ENCODE data around the gene KCNT2. TPM values are rescaled to one million over a fixed set of nuclear protein-coding genes. Genes with fewer than 3 reads are reported as not detected.

The KCNT2 gene
- total RNA-seq, 6 experiments from 2014 or later: 0.23 to 1.4 (median 0.32) TPM

DNA sequence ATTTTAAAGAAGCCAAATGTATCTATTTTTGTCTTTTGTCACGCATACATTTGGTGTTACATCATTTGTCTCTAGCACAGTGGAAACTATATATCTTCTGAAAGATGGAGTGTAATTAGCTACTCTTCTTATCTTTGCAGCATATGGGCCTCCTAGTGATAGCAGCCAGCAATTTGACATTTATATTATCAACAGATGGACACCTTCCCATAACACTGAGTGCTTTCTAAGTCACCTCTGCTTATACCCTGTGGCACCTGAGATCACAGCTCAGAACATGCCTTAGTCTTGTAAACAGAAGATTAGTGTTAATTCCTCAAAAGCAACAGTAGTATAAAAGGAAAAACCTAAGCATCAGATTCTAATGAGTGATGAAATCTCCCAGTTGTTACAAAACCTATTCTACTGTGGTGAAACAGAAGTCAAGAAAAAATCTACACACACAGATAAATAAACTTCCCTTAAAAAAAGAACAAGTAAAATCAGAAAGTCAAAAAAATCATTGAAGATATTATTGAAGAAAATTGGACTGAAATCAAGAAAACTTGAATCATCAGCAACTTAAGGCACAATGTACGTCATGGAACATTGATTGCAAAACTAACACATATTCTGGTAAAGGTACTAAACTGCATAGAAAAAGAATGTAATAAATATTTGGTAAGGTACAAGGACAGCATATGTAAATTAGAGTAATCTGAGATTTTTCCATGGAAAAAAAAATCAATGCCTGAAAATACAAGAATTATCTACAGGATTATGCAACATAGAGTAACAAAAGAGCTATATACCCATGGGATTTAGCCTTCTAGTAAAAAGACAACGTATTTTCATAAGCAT is 61.7 kb downstream of the KCNT2 start:
- no peaks in the 10 kb centered on the region for H3K9me3 Mint-ChIP-seq
- no peak overlapping the region for H3K27ac Mint-ChIP-seq
- no peaks in the 10 kb centered on the region for H3K27me3 Mint-ChIP-seq (ENCODE audit: insufficient read depth)

DNA sequence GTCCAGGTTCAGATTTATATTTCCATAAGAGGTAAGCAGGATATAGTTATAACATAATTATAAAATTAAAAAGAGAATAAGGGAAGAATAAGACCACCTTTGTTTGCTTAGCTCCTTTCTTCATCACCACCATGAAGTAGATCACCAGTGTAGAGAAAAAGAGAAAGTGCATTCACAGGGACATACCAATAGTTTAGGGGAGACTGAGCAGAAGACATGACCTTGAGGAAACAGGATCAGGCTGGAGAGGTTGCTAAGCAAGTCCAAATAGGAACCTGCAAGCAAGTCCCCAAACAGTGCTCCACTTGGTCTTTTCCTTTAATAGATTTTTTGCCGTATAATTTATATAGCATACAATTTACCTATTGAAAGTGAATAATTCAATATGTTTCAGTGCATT is 63.0 kb downstream of the KCNT2 start:
- Mint-ChIP-seq H3K36me3 (ENCODE audit: low read depth) (no peaks in the 10 kb centered on the region), H3K4me1 (ENCODE audit: low read depth) (no peaks in the 10 kb centered on the region), H3K27me3 (ENCODE audit: insufficient read depth) (no peaks in the 10 kb centered on the region), H3K9me3 (no peaks in the 10 kb centered on the region), H3K27ac (no peak overlapping the region), H3K4me3 (no peak overlapping the region)
- TF ChIP-seq, protein P1, sequence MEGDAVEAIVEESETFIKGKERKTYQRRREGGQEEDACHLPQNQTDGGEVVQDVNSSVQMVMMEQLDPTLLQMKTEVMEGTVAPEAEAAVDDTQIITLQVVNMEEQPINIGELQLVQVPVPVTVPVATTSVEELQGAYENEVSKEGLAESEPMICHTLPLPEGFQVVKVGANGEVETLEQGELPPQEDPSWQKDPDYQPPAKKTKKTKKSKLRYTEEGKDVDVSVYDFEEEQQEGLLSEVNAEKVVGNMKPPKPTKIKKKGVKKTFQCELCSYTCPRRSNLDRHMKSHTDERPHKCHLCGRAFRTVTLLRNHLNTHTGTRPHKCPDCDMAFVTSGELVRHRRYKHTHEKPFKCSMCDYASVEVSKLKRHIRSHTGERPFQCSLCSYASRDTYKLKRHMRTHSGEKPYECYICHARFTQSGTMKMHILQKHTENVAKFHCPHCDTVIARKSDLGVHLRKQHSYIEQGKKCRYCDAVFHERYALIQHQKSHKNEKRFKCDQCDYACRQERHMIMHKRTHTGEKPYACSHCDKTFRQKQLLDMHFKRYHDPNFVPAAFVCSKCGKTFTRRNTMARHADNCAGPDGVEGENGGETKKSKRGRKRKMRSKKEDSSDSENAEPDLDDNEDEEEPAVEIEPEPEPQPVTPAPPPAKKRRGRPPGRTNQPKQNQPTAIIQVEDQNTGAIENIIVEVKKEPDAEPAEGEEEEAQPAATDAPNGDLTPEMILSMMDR (IDR thresholded peaks at IDR 0.05): no peak
- no peak for DNase-seq

More for the DNA sequence above, 61.7 kb downstream of the KCNT2 start:
- no peaks in the 10 kb centered on the region for H3K4me1 Mint-ChIP-seq (ENCODE audit: low read depth)
- TF ChIP-seq, protein P1 (IDR thresholded peaks at IDR 0.05): no peak
- no peak for DNase-seq
- H3K36me3 Mint-ChIP-seq (ENCODE audit: low read depth): no peaks in the 10 kb centered on the region
- no peak overlapping the region for H3K4me3 Mint-ChIP-seq

DNA sequence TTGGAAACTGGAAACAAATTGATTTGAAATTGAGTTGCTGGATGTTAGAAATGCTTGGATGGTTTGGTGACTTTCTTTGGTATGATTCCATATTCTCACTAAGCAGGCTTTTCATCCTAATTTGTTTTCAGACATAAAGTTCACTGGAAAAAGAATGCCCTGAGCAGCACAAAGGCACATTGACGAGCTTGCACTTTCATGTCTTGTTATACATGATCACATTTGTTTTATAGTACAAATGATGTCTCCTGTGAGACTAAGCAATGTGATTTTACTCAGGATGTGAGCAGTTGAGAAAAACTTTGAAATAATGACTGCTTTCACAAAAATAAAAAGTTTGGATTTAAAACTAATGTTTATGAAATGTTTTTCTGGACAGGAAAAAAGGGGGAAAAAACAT is 63.6 kb downstream of the KCNT2 start:
- Mint-ChIP-seq H3K27me3 (ENCODE audit: insufficient read depth) (no peaks in the 10 kb centered on the region), H3K27ac (no peak overlapping the region), H3K9me3 (no peaks in the 10 kb centered on the region), H3K4me1 (ENCODE audit: low read depth) (no peaks in the 10 kb centered on the region), H3K4me3 (no peak overlapping the region), H3K36me3 (ENCODE audit: low read depth) (no peaks in the 10 kb centered on the region)
- TF ChIP-seq, protein P1 (IDR thresholded peaks at IDR 0.05): no peak
- DNase-seq: no peak

DNA sequence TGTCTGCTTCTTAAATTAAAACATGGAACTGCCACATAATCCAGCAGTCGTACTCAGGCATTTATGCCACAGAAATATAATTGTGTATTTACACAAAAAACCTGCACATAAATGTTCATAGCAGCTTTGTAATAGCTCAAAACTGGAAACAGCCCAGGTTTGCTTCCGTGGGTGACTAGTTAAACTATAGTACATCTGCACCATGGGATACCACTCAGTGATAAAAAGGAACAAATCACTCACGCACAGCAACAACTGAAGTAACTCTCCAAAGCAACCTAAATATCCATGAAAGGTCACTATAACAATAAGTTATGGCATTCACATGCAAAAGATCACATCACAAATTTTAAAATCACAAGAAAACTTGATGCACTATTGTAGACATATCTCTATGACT is 64.4 kb downstream of the KCNT2 start:
- Mint-ChIP-seq H3K9me3 (no peaks in the 10 kb centered on the region), H3K27me3 (ENCODE audit: insufficient read depth) (no peaks in the 10 kb centered on the region), H3K4me3 (no peak overlapping the region), H3K36me3 (ENCODE audit: low read depth) (no peaks in the 10 kb centered on the region), H3K4me1 (ENCODE audit: low read depth) (no peaks in the 10 kb centered on the region), H3K27ac (no peak overlapping the region)
- TF ChIP-seq, protein P1 (IDR thresholded peaks at IDR 0.05): no peak
- DNase-seq: no peak

DNA sequence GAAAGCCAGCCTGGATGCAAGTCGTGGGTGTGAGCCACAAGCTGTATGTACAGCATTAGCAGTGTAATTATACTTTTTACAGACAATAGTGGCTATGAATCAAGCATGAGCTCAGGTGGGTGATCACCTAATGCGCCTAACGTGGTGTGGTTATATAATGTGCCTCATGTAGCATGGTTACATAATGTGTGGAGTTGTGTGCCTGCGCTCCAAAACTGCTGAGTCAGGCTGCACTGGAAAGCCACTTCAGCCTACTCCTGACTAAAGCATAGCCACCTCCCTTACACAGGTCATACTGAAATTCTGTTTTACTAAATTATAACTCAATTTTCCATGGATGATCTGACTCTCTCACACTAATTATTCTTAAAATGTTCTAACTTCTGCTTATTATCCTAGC is 69.8 kb downstream of the KCNT2 start:
- Mint-ChIP-seq H3K27me3 (ENCODE audit: insufficient read depth) (no peaks in the 10 kb centered on the region; the same call in 1 of the 2 replicates), H3K27ac (no peak overlapping the region), H3K36me3 (ENCODE audit: low read depth) (no peaks in the 10 kb centered on the region; the same call in 1 of the 2 replicates), H3K4me1 (ENCODE audit: low read depth) (peaks cover 11% of the 10 kb centered on the region; the same call in 1 of the 2 replicates), H3K4me3 (no peak overlapping the region), H3K9me3 (no peaks in the 10 kb centered on the region)
- no peak for DNase-seq
- TF ChIP-seq, protein P1 (IDR thresholded peaks at IDR 0.05): no peak
